Fibroblast of lung (primary cell): Measurements from ENCODE around the gene FGF9. TPM values are rescaled to one million over a fixed set of nuclear protein-coding genes. Genes with fewer than 3 reads are reported as not detected.

Experiments
- DNase-seq, 2 donors: peaks; one replicate each; pipeline versions ENCODE4 v3.0.0 to v3.0.0-alpha.2; 2010; ENCODE audit warnings: low read depth in 2 of 2
- H2AFZ ChIP-seq: 2 replicates; pipeline ENCODE4 v1.5.1; 2012; ENCODE audit warnings: low read length, control low read depth, inconsistent platforms
- H3K27ac ChIP-seq: 2 replicates; pipeline ENCODE4 v1.5.1; 2011; ENCODE audit warnings: low read length, control low read depth; ENCODE audit not compliant: insufficient read depth
- H3K27me3 ChIP-seq: 2 replicates; pipeline ENCODE4 v1.5.1; 2011; ENCODE audit warnings: mild to moderate bottlenecking, low read length; ENCODE audit not compliant: control insufficient read depth, insufficient read depth
- H3K36me3 ChIP-seq: 2 replicates; pipeline ENCODE4 v1.5.1; 2011; ENCODE audit warnings: low read length; ENCODE audit not compliant: control insufficient read depth, insufficient read depth
- H3K4me1 ChIP-seq: 2 replicates; pipeline ENCODE4 v1.5.1; 2011; ENCODE audit warnings: low read length; ENCODE audit not compliant: control insufficient read depth, insufficient read depth; ENCODE audit errors: extremely low read depth
- H3K4me2 ChIP-seq: 2 replicates; pipeline ENCODE4 v1.5.1; 2011; ENCODE audit warnings: low read length, control low read depth; ENCODE audit not compliant: insufficient read depth; ENCODE audit errors: extremely low read depth
- H3K4me3 ChIP-seq, 4 experiments: fragments of 200-600 bp in 1 of 4; sonication (generic) in 1 of 4; replicated peaks in 1 of 4; 2 replicates each; pipeline ENCODE4 v1.5.1; 2011 to 2016; ENCODE audit warnings: low read length in 4 of 4, low read depth in 3 of 4, mild to moderate bottlenecking in 3 of 4, control low read depth in 2 of 4, inconsistent platforms in 1 of 4, mixed read lengths in 1 of 4; ENCODE audit not compliant: insufficient read depth in 1 of 4; ENCODE audit errors: control extremely low read depth in 1 of 4
- H3K79me2 ChIP-seq: 2 replicates; pipeline ENCODE4 v1.5.1; 2012; ENCODE audit warnings: mild to moderate bottlenecking, low read length, inconsistent platforms; ENCODE audit not compliant: control insufficient read depth, insufficient read depth
- H3K9ac ChIP-seq: 2 replicates; pipeline ENCODE4 v1.5.1; 2011; ENCODE audit warnings: mild to moderate bottlenecking, low read length, control low read depth; ENCODE audit not compliant: insufficient read depth
- H3K9me3 ChIP-seq: 2 replicates; pipeline ENCODE4 v1.5.1; 2012; ENCODE audit warnings: low read depth, low read length; ENCODE audit not compliant: control insufficient read depth, insufficient read depth
- H4K20me1 ChIP-seq: 2 replicates; pipeline ENCODE4 v1.5.1; 2011; ENCODE audit warnings: low read length; ENCODE audit not compliant: control insufficient read depth, insufficient read depth; ENCODE audit errors: extremely low read depth
- EZH2 ChIP-seq: IDR thresholded peaks from 2 replicates; pipeline ENCODE4 v1.5.1; 2012; ENCODE audit warnings: low read length, control low read depth, mild to moderate bottlenecking; ENCODE audit errors: missing control alignments
- polyA plus RNA-seq, 2 donors: library from polyadenylated mRNA; depleted of rRNA in 1 of 2; stranded (reverse) in 1 of 2; unstranded in 1 of 2; fragments of >200 nt; gene quantifications; 2 replicates each; pipeline ENCODE4 v1.2.1, GENCODE V29; 2011 to 2012; ENCODE audit warnings: missing spikeins in 1 of 2
- total RNA-seq: library from RNA; depleted of rRNA; stranded (reverse); fragments of >200 nt; gene quantifications from 2 replicates; pipeline ENCODE4 v1.2.1, GENCODE V29; 2014
- TF ChIP-seq, protein P1 (sequence below), 2 donors: IDR thresholded peaks in 1 of 2; conservative IDR thresholded peaks in 1 of 2; 1 replicate in 1 of 2; 2 replicates in 1 of 2; pipeline ENCODE4 v1.5.1; 2011 to 2012; ENCODE audit warnings: low read length in 2 of 2, control low read depth in 1 of 2, inconsistent platforms in 1 of 2, low read depth in 1 of 2, mild to moderate bottlenecking in 1 of 2

Gene FGF9
- total and polyA plus RNA-seq, 2 donors (not counting 1 experiment from before 2014, with no cell fraction given): 0.06 to 0.33 TPM

DNA sequence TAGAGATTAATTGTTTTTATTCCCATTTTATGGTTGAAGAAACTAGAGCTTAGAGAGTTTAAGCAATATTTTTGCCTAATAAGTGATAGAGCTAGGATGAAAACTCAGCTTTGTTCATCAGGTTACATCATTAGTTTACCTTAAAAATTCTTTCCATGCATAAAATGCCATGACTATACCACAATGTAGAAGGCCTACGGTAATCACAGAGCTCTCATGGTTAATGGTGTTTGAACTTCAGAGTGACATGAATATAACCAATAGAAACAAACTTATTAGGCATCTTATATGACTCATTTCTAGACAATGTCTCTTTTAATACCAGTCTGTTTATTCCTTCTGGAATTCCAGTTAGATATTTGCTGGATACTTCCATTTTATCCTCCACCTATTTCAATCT, 78.5 kb downstream of the FGF9 start:
- no peaks in the 10 kb centered on the region for H3K36me3 ChIP-seq
- no peak overlapping the region for H2AFZ ChIP-seq
- H3K27ac ChIP-seq: no peak overlapping the region
- H3K4me1 ChIP-seq: no peaks in the 10 kb centered on the region
- H3K9ac ChIP-seq: no peak overlapping the region
- no peak for TF ChIP-seq EZH2
- TF ChIP-seq, protein P1, sequence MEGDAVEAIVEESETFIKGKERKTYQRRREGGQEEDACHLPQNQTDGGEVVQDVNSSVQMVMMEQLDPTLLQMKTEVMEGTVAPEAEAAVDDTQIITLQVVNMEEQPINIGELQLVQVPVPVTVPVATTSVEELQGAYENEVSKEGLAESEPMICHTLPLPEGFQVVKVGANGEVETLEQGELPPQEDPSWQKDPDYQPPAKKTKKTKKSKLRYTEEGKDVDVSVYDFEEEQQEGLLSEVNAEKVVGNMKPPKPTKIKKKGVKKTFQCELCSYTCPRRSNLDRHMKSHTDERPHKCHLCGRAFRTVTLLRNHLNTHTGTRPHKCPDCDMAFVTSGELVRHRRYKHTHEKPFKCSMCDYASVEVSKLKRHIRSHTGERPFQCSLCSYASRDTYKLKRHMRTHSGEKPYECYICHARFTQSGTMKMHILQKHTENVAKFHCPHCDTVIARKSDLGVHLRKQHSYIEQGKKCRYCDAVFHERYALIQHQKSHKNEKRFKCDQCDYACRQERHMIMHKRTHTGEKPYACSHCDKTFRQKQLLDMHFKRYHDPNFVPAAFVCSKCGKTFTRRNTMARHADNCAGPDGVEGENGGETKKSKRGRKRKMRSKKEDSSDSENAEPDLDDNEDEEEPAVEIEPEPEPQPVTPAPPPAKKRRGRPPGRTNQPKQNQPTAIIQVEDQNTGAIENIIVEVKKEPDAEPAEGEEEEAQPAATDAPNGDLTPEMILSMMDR (conservative IDR thresholded peaks at IDR 0.05 in 1 of 2, IDR thresholded peaks at IDR 0.05 in 1 of 2; ENCODE audit: low read depth in 1 of 2, low read length in 2 of 2): no peak
- H3K4me3 ChIP-seq: no peak overlapping the region
- DNase-seq: peak; percentile 27 to 64
- no peaks in the 10 kb centered on the region for H3K27me3 ChIP-seq
- no peak overlapping the region for H3K4me2 ChIP-seq
- H4K20me1 ChIP-seq: no peaks in the 10 kb centered on the region
- H3K9me3 ChIP-seq: no peaks in the 10 kb centered on the region
- no peaks in the 10 kb centered on the region for H3K79me2 ChIP-seq

DNA sequence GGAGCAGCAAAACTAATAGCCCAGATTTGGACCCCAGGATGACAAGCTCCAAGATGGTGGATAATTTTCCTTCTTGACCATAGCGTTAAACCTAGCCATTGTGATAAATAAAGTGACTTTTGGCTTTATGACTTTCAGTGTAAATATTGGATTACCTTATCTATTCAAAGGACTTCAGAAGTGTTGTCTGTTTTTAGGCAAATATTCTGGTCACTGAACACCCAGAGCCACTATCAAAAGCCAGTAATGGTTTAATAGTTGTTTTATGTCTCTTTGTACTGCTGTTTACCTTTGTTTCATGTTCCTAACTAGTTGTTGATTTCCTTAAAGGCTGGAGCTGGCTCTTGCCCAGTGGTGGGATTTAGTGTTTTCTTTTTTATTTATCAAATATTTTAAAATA, 81.6 kb downstream of the FGF9 start:
- Histone ChIP-seq H4K20me1 (no peaks in the 10 kb centered on the region), H3K27ac (no peak overlapping the region), H2AFZ (no peak overlapping the region), H3K4me3 (no peak overlapping the region), H3K9ac (no peak overlapping the region), H3K4me2 (no peak overlapping the region), H3K27me3 (no peaks in the 10 kb centered on the region), H3K9me3 (no peaks in the 10 kb centered on the region), H3K79me2 (no peaks in the 10 kb centered on the region), H3K4me1 (no peaks in the 10 kb centered on the region), H3K36me3 (no peaks in the 10 kb centered on the region)
- TF ChIP-seq EZH2: no peak
- TF ChIP-seq, protein P1 (conservative IDR thresholded peaks at IDR 0.05 in 1 of 2, IDR thresholded peaks at IDR 0.05 in 1 of 2; ENCODE audit: low read depth in 1 of 2, low read length in 2 of 2): no peak
- no peak for DNase-seq

DNA sequence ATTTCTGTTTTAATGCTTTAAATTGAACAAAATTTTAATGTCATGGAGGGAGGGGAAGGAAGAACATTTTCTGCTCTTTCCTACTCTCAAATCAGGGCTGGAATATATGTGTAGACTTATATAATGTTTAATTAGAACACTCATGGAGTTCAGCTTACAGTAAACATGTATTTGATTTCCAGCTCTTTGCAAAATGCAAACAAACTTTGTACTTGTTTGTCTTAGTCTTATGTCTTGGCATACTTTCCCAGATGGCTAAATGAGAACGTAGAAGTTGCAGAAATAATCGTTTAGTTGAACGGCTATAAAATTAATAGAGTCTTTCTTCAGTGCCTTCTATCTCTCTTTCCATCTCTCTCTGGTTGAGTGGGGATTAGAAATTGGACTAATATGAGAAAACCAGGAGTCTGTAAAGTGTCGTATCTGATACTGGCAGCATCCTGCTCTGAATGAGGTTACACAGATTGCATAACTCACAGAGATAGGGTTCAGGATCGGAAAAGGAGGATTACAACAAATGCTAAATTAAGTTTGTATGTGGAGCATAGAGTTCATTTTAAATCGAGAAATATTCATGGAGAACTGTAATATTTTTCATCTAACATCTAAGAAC, 82.3 kb downstream of the FGF9 start:
- no peaks in the 10 kb centered on the region for H3K27me3 ChIP-seq
- H3K79me2 ChIP-seq: no peaks in the 10 kb centered on the region
- H2AFZ ChIP-seq: no peak overlapping the region
- no peaks in the 10 kb centered on the region for H3K9me3 ChIP-seq
- no peaks in the 10 kb centered on the region for H4K20me1 ChIP-seq
- H3K4me3 ChIP-seq: no peak overlapping the region
- TF ChIP-seq, protein P1 (conservative IDR thresholded peaks at IDR 0.05 in 1 of 2, IDR thresholded peaks at IDR 0.05 in 1 of 2; ENCODE audit: low read depth in 1 of 2, low read length in 2 of 2): no peak
- no peak for TF ChIP-seq EZH2
- H3K4me1 ChIP-seq: no peaks in the 10 kb centered on the region
- no peak overlapping the region for H3K4me2 ChIP-seq
- H3K27ac ChIP-seq: no peak overlapping the region
- no peaks in the 10 kb centered on the region for H3K36me3 ChIP-seq
- no peak overlapping the region for H3K9ac ChIP-seq
- no peak for DNase-seq

Other genes starting within 250 kb of the FGF9 start
- 77.8 and 81.6 TPM in 2 replicates for gene ZDHHC20, start 211.8 kb upstream of the FGF9 start, total RNA-seq
- gene ZDHHC20, start 211.8 kb upstream of the FGF9 start, polyA plus RNA-seq: 39.8 and 69.3 TPM in 2 replicates
- 39.8 and 43.9 TPM in 2 replicates for gene MICU2, start 66.9 kb upstream of the FGF9 start, total RNA-seq
- gene MICU2, start 66.9 kb upstream of the FGF9 start, polyA plus RNA-seq: 34.5 and 43.3 TPM in 2 replicates